ENCODE measurements around the gene TAGLN3. TPM values are rescaled to one million over a fixed set of nuclear protein-coding genes. Genes with fewer than 3 reads are reported as not detected.
"Not testable (repeated sequence)": the region's sequence is repeated elsewhere in the genome, so short reads cannot be mapped to it uniquely, and the experiment has no call there.

The TAGLN3 gene
- total and polyA plus RNA-seq, 4 experiments from 2014 or later: not detected

- intact Hi-C loops (cut with micrococcal nuclease): no loop called here
- H3K36me3 Mint-ChIP-seq: no peaks in the 10 kb centered on the region
- H3K4me1 ChIP-seq (ENCODE audit: insufficient read depth, low read length): no peaks in the 10 kb centered on the region
- H3K9me3 ChIP-seq (ENCODE audit: control insufficient read depth in 1 of 2, low read length in 2 of 2): no peaks in the 10 kb centered on the region
- no peak overlapping the region for H3K4me3 Mint-ChIP-seq
- H3K27me3 ChIP-seq (ENCODE audit: insufficient read depth, low read length): no peaks in the 10 kb centered on the region
- H3K27ac ChIP-seq (ENCODE audit: low read depth, low read length): no peak overlapping the region
- no peaks in the 10 kb centered on the region for H3K27me3 Mint-ChIP-seq
- no peaks in the 10 kb centered on the region for H3K9me3 Mint-ChIP-seq
- H3K27ac Mint-ChIP-seq: no peak overlapping the region
- ChIA-PET CTCF (ENCODE audit: partially characterized antibody) (interaction anchor here (1.0 to 1.4 kb wide), 2 partner anchors 12 to 63 kb away, joined by 3 read pairs; no protein-coding TSS in a partner anchor), POLR2A (ENCODE audit: partially characterized antibody) (no interaction called here)
- no peak for DNase-seq
- no peaks in the 10 kb centered on the region for H3K4me1 Mint-ChIP-seq
- H3K4me3 ChIP-seq (ENCODE audit: low read length in 2 of 2): no peak overlapping the region
- H3K36me3 ChIP-seq (ENCODE audit: insufficient read depth, low read length): no peaks in the 10 kb centered on the region
Measured at GRCh38 chr3:112030901-112031300, 32.2 kb downstream of the TAGLN3 start.

DNA sequence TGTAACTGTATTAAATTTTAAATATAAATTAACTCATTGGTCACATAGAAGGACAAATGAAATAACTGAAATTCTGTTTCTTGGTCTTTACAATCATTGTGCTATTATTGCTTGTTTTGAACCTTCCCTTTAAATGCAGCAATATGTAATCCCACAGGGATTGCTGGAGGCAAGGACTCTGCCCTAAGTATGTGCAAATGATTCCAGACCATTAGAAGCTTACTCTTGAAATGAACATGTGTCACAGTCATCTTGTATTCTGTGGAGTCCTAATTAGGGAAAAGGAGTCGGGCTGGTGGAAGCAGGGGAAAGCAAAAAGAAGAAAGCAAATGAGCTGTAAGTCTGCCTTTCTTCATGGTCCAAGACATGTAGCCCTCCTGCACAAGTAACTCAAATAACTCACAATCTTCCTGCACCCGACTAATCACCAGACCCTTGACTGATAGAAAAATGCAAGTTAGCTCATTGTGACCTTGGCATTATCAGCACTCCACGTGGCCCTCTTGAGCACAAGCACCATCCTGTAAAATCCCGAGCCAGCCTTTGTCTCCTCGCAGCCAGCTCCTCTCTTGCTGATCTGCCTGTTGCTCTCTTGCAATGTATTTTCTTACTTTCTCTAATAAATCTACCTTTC, 33.5 kb downstream of the TAGLN3 start:
- Histone ChIP-seq H3K4me1 (ENCODE audit: insufficient read depth, low read length) (no peaks in the 10 kb centered on the region), H3K27me3 (ENCODE audit: insufficient read depth, low read length) (no peaks in the 10 kb centered on the region), H3K4me3 (ENCODE audit: low read length in 2 of 2) (no peak overlapping the region), H3K36me3 (ENCODE audit: insufficient read depth, low read length) (no peaks in the 10 kb centered on the region), H3K9me3 (ENCODE audit: control insufficient read depth in 1 of 2, low read length in 2 of 2) (no peaks in the 10 kb centered on the region), H3K27ac (ENCODE audit: low read depth, low read length) (no peak overlapping the region)
- intact Hi-C loops (cut with micrococcal nuclease): no loop called here
- Mint-ChIP-seq H3K4me3 (no peak overlapping the region), H3K36me3 (no peaks in the 10 kb centered on the region), H3K27ac (no peak overlapping the region), H3K27me3 (no peaks in the 10 kb centered on the region), H3K9me3 (no peaks in the 10 kb centered on the region), H3K4me1 (no peaks in the 10 kb centered on the region)
- no peak for DNase-seq
- ChIA-PET POLR2A (ENCODE audit: partially characterized antibody) (no interaction called here), CTCF (ENCODE audit: partially characterized antibody) (interaction anchor here (1.0 kb wide), 1 partner anchor 64 kb away, joined by 3 read pairs; no protein-coding TSS in a partner anchor)

DNA sequence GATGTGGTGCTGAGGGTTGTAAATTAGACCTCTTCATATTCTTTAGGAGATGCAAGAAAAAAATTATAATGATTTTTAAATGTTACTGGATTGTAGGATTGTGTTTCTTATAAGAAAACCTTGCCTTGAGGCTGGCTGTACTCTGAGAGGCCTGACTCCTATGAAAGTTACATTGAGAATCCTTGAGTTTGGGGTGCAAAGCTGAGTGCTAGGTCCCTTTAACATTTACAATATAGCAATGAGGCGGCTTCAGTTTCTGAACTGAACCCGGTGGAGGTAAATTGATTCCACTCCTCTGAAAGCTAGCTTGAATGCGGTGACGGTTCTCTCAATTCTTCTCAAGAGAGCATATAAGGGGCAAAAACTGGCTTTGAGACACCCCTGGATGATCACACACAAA, 35.7 kb downstream of the TAGLN3 start, which contains the start of gene TMPRSS7:
Gene TMPRSS7, plus strand, starts transcription at position 301 of the 400 bp plus-strand sequence. CDS start 110 bp downstream, outside the sequence.
- Mint-ChIP-seq H3K9me3 (peaks cover 0 to 3% (median 0%) of the 10 kb centered on the region in 8 donors), H3K36me3 (no peaks in the 10 kb centered on the region), H3K4me3 (no peak within 1 kb of the TSS), H3K4me1 (no peaks in the 10 kb centered on the region), H3K27ac (no peak within 1 kb of the TSS), H3K27me3 (no peaks in the 10 kb centered on the region)
- H3K36me3 ChIP-seq (ENCODE audit: insufficient read depth, low read length): no peaks in the 10 kb centered on the region
- no peak within 1 kb of the TSS for H3K4me3 ChIP-seq (ENCODE audit: low read length in 2 of 2)
- DNase-seq: no peak
- no peaks in the 10 kb centered on the region for H3K4me1 ChIP-seq (ENCODE audit: insufficient read depth, low read length)
- no peaks in the 10 kb centered on the region for H3K27me3 ChIP-seq (ENCODE audit: insufficient read depth, low read length)
- intact Hi-C loops (cut with micrococcal nuclease): no loop called here
- H3K27ac ChIP-seq (ENCODE audit: low read depth, low read length): no peak within 1 kb of the TSS
- POLR2A ChIA-PET (ENCODE audit: partially characterized antibody): no interaction called here
- CTCF ChIA-PET (ENCODE audit: partially characterized antibody): interaction anchor here (1.7 kb wide), 1 partner anchor 10 kb away, joined by 5 read pairs; no protein-coding TSS in a partner anchor
- no peaks in the 10 kb centered on the region for H3K9me3 ChIP-seq (ENCODE audit: control insufficient read depth in 1 of 2, low read length in 2 of 2)

GRCh38 chr3:112035241-112035640, 36.5 kb downstream of the TAGLN3 start:
- Mint-ChIP-seq H3K4me1 (no peaks in the 10 kb centered on the region), H3K9me3 (peaks cover 0 to 3% (median 0%) of the 10 kb centered on the region in 8 donors), H3K36me3 (no peaks in the 10 kb centered on the region), H3K27me3 (no peaks in the 10 kb centered on the region), H3K27ac (no peak overlapping the region), H3K4me3 (no peak overlapping the region)
- H3K4me3 ChIP-seq (ENCODE audit: low read length in 2 of 2): no peak overlapping the region
- H3K27me3 ChIP-seq (ENCODE audit: insufficient read depth, low read length): no peaks in the 10 kb centered on the region
- H3K36me3 ChIP-seq (ENCODE audit: insufficient read depth, low read length): no peaks in the 10 kb centered on the region
- ChIA-PET CTCF (ENCODE audit: partially characterized antibody) (interaction anchor here (0.7 to 1.7 kb wide), 2 partner anchors 9 to 46 kb away, joined by 4 to 5 read pairs; no protein-coding TSS in a partner anchor), POLR2A (ENCODE audit: partially characterized antibody) (no interaction called here)
- no peak for DNase-seq
- no peak overlapping the region for H3K27ac ChIP-seq (ENCODE audit: low read depth, low read length)
- intact Hi-C loops (cut with micrococcal nuclease): no loop called here
- no peaks in the 10 kb centered on the region for H3K9me3 ChIP-seq (ENCODE audit: control insufficient read depth in 1 of 2, low read length in 2 of 2)
- H3K4me1 ChIP-seq (ENCODE audit: insufficient read depth, low read length): no peaks in the 10 kb centered on the region

DNA sequence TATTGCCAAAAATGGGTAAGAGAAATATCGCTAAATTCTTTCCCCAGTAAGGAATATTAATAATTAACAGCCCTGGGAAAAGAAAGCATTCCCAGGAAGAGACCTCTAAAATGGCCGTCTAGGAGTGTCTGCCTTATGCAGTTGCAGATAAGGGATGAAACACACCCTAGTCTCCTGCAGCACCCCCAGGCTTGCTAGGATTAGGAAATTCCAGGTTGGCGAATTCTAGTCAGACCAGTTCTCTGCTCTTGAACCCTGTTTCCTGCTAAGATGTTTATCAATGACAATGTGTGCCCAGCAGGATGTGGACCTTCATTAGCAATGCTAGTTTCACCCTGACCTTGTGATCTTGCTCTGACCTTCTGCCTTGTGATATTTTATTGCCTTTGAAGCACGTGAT, 38.5 kb downstream of the TAGLN3 start:
- H3K36me3 Mint-ChIP-seq; POLR2A ChIA-PET (ENCODE audit: partially characterized antibody); H3K27ac ChIP-seq (ENCODE audit: low read depth, low read length); H3K27me3 ChIP-seq (ENCODE audit: insufficient read depth, low read length); intact Hi-C loops (cut with micrococcal nuclease); H3K27ac Mint-ChIP-seq; DNase-seq; H3K4me3 Mint-ChIP-seq; H3K27me3 Mint-ChIP-seq; H3K4me3 ChIP-seq (ENCODE audit: low read length in 2 of 2); CTCF ChIA-PET (ENCODE audit: partially characterized antibody); H3K4me1 ChIP-seq (ENCODE audit: insufficient read depth, low read length); H3K4me1 Mint-ChIP-seq; H3K36me3 ChIP-seq (ENCODE audit: insufficient read depth, low read length); H3K9me3 Mint-ChIP-seq; H3K9me3 ChIP-seq (ENCODE audit: control insufficient read depth in 1 of 2, low read length in 2 of 2): not testable (repeated sequence)

- no peaks in the 10 kb centered on the region for H3K36me3 ChIP-seq (ENCODE audit: insufficient read depth, low read length)
- no peak overlapping the region for H3K27ac Mint-ChIP-seq
- no peaks in the 10 kb centered on the region for H3K4me1 ChIP-seq (ENCODE audit: insufficient read depth, low read length)
- H3K4me3 Mint-ChIP-seq: no peak overlapping the region
- peaks cover 0 to 2% of the 10 kb centered on the region in 2 donors for H3K27me3 Mint-ChIP-seq
- H3K36me3 Mint-ChIP-seq: no peaks in the 10 kb centered on the region
- peaks cover 0 to 3% (median 0%) of the 10 kb centered on the region in 8 donors for H3K9me3 Mint-ChIP-seq
- ChIA-PET POLR2A (ENCODE audit: partially characterized antibody) (no interaction called here), CTCF (ENCODE audit: partially characterized antibody) (interaction anchor here (0.7 to 0.9 kb wide), 3 partner anchors 51 to 1224 kb away, joined by 3 read pairs; no protein-coding TSS in a partner anchor)
- H3K9me3 ChIP-seq (ENCODE audit: control insufficient read depth in 1 of 2, low read length in 2 of 2): no peaks in the 10 kb centered on the region
- H3K27ac ChIP-seq (ENCODE audit: low read depth, low read length): no peak overlapping the region
- intact Hi-C loops (cut with micrococcal nuclease): no loop called here
- DNase-seq: no peak
- no peaks in the 10 kb centered on the region for H3K4me1 Mint-ChIP-seq
- H3K4me3 ChIP-seq (ENCODE audit: low read length in 2 of 2): no peak overlapping the region
- no peaks in the 10 kb centered on the region for H3K27me3 ChIP-seq (ENCODE audit: insufficient read depth, low read length)
Measured at GRCh38 chr3:112038863-112039262, 40.1 kb downstream of the TAGLN3 start.

DNA sequence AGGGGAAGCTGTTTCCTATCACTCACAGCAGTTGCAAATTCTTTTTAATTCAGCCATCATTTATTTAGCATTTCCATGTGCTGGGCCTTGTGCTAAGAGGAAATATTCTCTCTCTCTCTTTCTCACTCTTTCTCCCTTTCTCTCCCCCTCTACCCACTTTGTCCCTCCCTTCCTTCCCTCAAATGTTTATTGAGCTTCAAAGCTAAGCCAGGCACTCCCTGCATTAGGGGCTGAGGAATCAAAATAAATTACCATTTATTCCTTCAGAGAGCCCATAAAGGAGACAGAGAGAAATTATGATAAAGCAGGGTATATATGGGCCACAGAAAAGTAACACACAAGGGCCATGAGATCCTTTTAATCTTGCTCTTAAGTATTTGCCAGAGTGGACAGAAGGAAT, 42.6 kb downstream of the TAGLN3 start:
- Mint-ChIP-seq H3K27ac (no peak overlapping the region), H3K4me3 (no peak overlapping the region), H3K9me3 (peaks cover 0 to 3% (median 0%) of the 10 kb centered on the region in 8 donors), H3K36me3 (no peaks in the 10 kb centered on the region), H3K27me3 (peaks cover 0 to 2% of the 10 kb centered on the region in 2 donors), H3K4me1 (no peaks in the 10 kb centered on the region)
- H3K4me3 ChIP-seq (ENCODE audit: low read length in 2 of 2): no peak overlapping the region
- POLR2A ChIA-PET (ENCODE audit: partially characterized antibody): no interaction called here
- H3K36me3 ChIP-seq (ENCODE audit: insufficient read depth, low read length): no peaks in the 10 kb centered on the region
- H3K4me1 ChIP-seq (ENCODE audit: insufficient read depth, low read length): no peaks in the 10 kb centered on the region
- no peaks in the 10 kb centered on the region for H3K27me3 ChIP-seq (ENCODE audit: insufficient read depth, low read length)
- H3K9me3 ChIP-seq (ENCODE audit: control insufficient read depth in 1 of 2, low read length in 2 of 2): no peaks in the 10 kb centered on the region
- intact Hi-C loops (cut with micrococcal nuclease): no loop called here
- H3K27ac ChIP-seq (ENCODE audit: low read depth, low read length): no peak overlapping the region
- DNase-seq: no peak
- CTCF ChIA-PET (ENCODE audit: partially characterized antibody): interaction anchor here (1.1 to 5.2 kb wide), 6 partner anchors 8 to 70 kb away, joined by 3 to 43 read pairs (median 4); no protein-coding TSS in a partner anchor
